ENCODE measurements around the gene ODAD3.
"Not testable (repeated sequence)": the region's sequence is repeated elsewhere in the genome, so short reads cannot be mapped to it uniquely, and the experiment has no call there.

The ODAD3 gene
- 0 to 0.14 reads per million in 2 donors for total RNA-seq

GRCh38 chr19:11435057-11435832 lies at the start of gene ODAD3, which contains the start of gene PRKCSH:
TSS of gene ODAD3 (minus strand) at chr19:11435121. CDS start at chr19:11435016, 105 bp downstream.
TSS of gene PRKCSH (plus strand) at chr19:11435635. CDS start at chr19:11436118, 483 bp downstream.
- peak; percentile 92 for DNase-seq

DNA sequence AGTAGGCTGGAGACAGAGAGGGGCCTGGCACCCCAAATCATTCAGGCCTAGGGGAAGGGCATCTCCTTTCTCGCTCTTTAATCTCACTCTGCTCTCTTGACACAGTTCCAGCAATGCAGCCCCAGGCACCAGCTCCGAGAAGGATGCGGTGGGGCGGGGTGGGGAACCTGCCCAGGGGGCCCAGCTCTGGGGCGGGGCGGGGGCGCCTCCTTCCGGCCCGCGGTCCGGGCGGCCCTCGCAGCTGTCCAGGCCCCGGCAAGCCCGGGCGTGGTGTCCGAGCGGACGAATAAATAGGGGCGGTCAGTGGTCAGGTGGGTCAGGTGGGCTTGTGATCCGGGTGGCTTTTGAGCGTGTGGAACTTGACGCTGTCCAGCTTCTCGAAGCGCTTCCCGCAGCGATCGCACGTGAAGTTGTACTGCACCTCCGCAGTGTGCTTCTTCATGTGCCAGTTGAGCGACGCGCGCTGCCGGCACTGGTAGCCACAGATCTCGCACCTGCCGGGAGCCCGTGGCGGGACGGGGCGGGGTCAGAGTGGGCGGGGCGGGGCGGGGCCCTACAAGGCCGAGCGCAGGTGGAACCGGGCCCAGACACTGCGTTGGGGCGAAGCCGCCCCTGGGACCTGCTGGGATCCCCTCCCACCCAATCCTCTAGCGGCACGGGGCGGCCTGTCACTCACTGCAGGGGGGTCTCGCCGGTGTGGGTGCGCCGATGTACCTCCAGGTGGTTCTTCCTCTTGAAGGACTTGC lies 48.6 kb upstream of the ODAD3 start:
- DNase-seq = no peak

DNA sequence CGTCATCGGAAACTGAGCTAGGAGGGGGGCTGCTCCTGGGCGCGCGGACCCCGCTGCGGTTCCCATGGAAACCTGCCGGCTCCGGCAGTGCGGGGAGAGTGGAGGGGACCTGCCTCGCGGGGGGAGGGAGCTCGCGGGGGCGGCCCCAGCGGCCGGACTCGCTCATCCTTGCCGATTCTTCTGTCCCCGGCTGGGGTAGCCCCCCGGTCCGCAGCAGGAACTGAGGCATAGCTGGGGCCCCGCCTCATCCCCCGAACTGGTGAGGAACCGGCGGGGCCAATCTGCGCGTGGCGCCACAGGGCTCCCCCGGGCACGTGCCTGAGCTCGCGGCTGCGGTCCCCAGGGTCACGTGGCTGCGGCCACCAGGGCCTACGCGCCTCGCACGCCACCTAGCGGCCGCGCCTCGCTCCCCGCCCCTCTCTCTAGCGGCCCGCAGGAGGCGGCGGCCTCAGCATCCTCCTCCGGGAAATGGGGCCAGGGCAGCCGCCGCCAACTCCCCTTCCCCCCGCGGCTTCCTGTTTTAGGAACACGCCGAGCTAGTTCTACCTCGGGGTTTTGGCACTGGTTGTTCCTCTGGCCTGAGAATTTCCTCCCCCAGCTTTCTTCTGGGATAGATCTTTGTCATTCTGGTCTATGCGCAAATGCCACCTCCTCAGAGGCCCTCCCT lies 47.6 kb upstream of the ODAD3 start:
- peak; percentile 84 for DNase-seq

GRCh38 chr19:11481534-11482383 lies 46.8 kb upstream of the ODAD3 start:
- peak; percentile 23 for DNase-seq

- DNase-seq = no peak
Observed at GRCh38 chr19:11480715-11481533, 46.0 kb upstream of the ODAD3 start, which contains the start of gene ELAVL3. TSS of gene ELAVL3 (minus strand) at chr19:11481046. CDS start at chr19:11480608, 438 bp downstream.

DNA sequence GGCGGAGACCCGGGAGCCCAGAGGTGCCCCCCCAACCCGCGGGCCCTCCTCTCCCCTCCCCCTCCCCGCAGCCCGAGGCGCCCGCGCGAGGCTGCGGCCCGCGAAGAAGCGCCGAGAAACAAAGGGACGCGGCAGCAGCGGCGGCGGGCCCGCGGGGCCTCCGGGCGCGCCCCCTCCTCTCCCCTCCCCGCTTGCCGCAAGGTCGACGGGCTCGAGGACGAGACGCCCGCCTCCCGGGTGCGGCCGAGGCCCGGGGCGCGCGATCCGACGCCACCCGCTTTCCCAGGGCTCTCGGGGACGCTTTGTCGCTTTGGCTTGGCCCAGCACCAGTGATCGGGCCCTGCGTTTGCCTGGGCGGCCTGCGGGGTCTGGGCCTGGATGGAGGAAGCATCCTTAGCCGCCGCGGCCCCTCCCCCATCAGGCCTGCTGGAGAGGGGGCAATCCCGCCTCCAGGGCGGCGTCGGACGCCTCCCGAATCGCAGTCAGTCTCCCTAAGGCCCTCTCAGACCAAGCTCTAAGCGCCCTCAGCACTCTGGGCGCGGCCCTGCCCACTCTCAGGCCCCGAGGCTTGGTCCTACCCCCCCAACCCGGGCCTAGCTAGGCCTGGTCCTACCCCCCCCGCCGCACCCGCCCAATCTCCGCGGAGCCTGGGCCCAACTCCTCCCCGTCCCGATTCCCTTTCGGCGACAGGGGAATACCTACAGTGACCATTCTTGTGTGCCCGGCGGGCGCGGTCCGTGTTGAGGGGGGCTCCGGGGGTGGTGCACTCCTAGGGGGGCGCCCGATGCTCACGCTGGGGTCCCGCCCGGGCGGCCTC lies 45.2 kb upstream of the ODAD3 start:
- DNase-seq = no peak

- DNase-seq = no peak
Observed at GRCh38 chr19:11479090-11479897, 44.4 kb upstream of the ODAD3 start.

- DNase-seq = no peak
Observed at GRCh38 chr19:11478167-11479089, 43.5 kb upstream of the ODAD3 start.

GRCh38 chr19:11475861-11476260 lies 40.9 kb upstream of the ODAD3 start:
- DNase-seq = no peak

DNA sequence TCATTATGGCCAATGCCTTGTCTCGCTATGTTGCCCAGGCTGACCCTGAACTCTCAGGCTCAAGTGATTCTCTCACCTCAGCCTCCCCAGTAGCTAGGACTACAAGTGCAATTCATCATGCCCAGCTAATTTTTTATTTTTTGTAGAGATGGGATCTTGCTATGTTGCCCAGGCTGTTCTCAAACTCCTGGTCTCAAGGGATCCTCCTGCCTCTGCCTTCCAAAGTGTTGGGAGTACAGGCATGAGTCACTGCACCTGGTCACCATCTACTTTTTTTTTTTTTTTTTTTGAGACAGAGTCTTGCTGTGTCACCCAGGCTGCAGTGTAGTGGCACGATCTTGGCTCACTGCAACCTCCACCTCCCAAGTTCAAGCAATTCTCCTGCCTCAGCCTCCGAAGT lies 40.4 kb upstream of the ODAD3 start:
- not testable (repeated sequence) for DNase-seq

DNA sequence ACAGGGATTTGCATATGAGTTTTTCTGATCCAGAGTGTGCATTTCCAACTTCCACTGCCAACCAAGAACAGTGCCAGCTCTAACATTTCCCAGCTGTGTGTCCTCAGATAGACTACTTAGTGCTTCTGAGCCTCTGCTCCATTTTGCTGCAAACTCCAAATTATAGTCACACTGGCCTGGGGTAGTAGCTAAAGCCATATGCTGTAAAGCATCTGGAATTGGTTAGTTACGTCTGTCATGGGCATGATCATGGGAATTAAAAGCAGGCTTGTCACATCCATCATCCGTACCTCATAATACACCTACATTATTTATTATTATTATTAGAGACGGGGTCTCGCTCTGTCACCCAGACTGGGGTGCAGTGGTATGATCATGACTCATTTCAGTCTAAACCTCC lies 38.8 kb upstream of the ODAD3 start:
- DNase-seq = no peak

DNA sequence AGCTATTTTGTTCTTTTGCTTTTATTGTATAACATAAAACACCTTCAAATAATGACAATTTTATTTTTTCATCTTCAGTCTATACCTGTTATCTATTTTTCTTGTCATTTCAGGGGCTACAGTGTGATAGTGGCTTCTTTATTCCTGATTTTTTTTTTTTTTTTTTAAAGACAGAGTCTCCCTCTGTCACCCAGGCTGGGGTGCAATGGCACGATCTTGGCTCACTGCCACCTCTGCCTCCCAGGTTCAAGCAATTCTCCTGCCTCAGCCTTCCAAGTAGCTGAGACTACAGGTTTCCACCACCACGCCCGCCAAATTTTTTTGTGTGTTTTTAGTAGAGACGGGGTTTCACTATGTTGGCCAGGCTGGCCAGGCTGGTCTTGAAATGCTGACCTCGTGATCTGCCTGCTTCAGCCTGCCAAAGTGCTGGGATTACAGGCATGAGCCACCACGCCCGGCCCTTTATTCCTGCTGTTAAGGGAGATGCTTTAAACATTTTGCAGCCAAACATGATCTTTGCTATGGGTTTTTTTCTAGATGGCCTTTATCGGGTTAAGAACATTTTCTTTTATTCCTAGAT lies 33.4 kb upstream of the ODAD3 start:
- DNase-seq = not testable (repeated sequence)

DNA sequence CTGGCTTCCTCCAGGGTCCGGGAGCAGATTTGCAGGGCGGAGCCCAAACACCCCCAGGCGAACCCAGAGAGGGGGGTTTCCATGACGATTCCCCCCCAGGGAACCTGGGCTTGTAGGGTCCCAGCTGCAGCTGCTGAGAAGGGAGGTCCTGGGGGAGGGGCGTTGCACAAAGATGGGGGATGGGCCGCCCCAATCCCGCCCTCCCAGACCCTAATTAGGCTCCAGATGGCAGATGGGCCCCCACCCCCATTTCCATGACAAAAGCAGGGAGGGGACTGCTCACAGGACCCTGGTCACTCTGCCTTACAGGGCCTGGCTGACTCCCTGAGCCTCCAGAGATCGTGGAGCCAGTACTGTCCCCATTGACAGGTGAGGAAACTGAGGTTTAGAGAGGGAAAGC lies 30.7 kb upstream of the ODAD3 start:
- DNase-seq = no peak

DNA sequence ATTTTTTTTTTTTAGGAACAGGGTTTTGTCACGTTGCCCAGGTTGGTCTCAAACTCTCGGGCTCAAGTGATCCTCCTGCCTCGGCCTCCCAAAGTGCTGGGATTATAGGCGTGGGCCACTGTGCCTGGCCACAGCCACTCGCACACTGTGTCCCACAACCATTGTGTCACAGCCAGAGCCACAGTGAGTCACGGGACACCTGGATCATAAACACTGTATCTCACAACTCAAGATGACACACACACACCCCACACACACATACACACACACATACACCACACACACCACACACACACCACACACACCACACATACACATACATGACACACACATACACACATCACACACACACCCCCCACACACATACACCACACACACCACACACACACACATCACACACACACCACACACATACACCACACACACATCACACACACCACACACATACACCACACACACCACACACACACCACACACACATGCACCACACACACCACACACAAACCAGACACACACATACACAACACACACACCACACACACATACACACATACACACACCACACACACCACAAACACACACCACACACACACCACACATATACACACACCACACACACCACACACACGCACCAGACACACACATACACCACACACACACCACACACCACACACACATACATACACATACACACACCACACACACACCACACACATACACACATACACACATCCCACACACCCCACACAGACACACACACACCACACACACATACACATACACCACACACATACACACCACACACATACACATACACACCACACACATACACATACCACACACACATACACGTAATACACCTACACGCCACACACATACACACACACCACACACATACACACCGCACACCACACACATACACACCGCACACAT lies 29.7 kb upstream of the ODAD3 start:
- no peak for DNase-seq

- DNase-seq = no peak
Observed at GRCh38 chr19:11463391-11463790, 28.5 kb upstream of the ODAD3 start.

- no peak for DNase-seq
Observed at GRCh38 chr19:11461453-11461852, 26.5 kb upstream of the ODAD3 start.

- DNase-seq = no peak
Observed at GRCh38 chr19:11460207-11460606, 25.3 kb upstream of the ODAD3 start.
